Astrocyte of the cerebellum (primary cell): ENCODE results near the gene OPRD1.

Source experiments
- DNase-seq: peaks from one replicate; pipeline ENCODE4 v3.0.0-alpha.2; 2011; ENCODE audit warnings: low read depth
- H3K4me3 ChIP-seq: 2 replicates; pipeline ENCODE4 v1.5.1; 2011; ENCODE audit warnings: mild to moderate bottlenecking, low read depth, low read length, moderate library complexity
- CTCF ChIP-seq: IDR thresholded peaks from 2 replicates; pipeline ENCODE4 v1.5.1; 2012; ENCODE audit warnings: low read length, low read depth, moderate library complexity, mild to moderate bottlenecking; ENCODE audit errors: missing control alignments
- in situ Hi-C: cut with HindIII; loops from 2 replicates; pipeline ENCODE4 v1.10.0; 2017; ENCODE audit warnings: low sequenced_read_pairs

OPRD1 gene

GRCh38 chr1:28830814-28831213, 18.8 kb downstream of the OPRD1 start:
- in situ Hi-C loops: no loop called here
- no peak for TF ChIP-seq CTCF
- H3K4me3 ChIP-seq: no peak overlapping the region
- DNase-seq: no peak

DNA sequence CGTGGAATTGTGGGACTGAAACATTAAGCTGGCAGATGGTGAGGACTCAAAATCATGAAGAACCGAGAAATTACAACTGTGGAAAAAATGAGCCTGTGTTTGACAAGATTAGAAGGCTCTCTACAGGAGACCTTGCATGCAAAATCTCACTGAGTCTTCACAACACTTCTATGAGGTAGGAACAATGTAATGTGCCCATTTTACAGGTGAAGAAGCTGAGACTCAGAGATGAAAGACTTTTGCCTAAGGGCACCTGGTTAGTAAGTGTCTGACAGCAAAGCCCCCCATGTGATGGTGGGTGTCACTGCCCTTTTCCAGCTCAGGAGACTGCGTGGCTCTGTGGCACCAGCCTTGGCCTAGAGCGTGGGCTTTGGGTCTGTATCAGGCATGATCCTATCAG, 21.0 kb downstream of the OPRD1 start:
- in situ Hi-C loops: no loop called here
- no peak for TF ChIP-seq CTCF
- DNase-seq: no peak
- H3K4me3 ChIP-seq: no peak overlapping the region

- DNase-seq: no peak
- in situ Hi-C loops: no loop called here
- no peak for TF ChIP-seq CTCF
- no peak overlapping the region for H3K4me3 ChIP-seq
Observed at GRCh38 chr1:28833381-28833780, 21.4 kb downstream of the OPRD1 start.

DNA sequence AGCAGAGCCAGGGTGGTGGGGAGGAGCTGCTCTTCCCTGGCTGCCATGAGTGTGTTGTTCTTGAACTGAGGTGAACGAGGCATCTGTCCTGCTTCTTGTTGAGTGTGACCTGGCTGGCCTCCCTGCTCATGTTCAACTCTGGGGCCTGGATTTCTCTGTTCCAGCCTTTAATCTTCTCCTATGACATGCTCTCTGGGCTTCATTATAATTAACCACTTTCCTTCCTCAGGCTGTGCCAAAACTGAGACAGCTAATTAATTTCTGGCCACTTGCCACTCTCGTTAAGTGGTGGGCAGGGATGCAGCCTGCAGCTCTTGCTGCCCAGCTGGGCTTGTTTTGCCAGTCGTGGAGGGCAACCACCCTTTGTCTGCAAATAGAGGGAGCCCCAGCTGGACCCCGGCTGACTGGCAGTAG, 23.3 kb downstream of the OPRD1 start:
- no peak for DNase-seq
- in situ Hi-C loops: no loop called here
- no peak for TF ChIP-seq CTCF
- H3K4me3 ChIP-seq: no peak overlapping the region

DNA sequence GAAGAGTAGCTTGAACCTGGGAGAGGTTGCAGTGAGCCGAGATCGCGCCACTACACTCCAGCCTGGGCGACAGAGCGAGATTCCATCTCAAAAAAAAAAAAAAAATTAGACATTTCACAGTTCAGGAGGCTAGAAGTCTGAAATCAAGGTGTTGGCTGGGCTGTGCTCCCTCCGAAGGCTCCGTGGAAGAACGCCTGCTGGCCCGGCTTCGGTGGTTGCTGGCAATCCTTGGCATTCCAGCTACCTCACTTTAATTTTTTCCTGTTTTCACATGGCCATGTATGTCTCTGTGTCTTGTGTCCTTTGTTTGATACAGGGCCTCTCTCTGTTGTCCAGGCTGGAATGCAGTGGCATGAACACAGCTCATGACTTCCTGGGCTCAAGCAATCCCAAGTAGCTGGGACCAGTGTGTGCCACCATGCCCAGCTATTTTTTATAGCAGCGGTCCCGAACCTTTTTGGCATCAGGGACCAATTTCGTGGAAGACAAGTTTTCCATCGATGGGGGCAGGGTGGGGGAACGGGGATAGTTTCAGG, 24.5 kb downstream of the OPRD1 start:
- H3K4me3 ChIP-seq: no peak overlapping the region
- no peak for TF ChIP-seq CTCF
- in situ Hi-C loops: no loop called here
- DNase-seq: no peak

- TF ChIP-seq CTCF: no peak
- in situ Hi-C loops: no loop called here
- H3K4me3 ChIP-seq: no peak overlapping the region
Observed at GRCh38 chr1:28840928-28841544, 29.1 kb downstream of the OPRD1 start.

More at GRCh38 chr1:28840928-28841544, 29.1 kb downstream of the OPRD1 start:
- DNase-seq: no peak
